ENCODE measurements around the gene LSAMP. TPM values are rescaled to one million over a fixed set of nuclear protein-coding genes. Genes with fewer than 3 reads are reported as not detected.

The LSAMP gene
- total and polyA plus RNA-seq, 2 of the 13 experiments (the other 11 are each of a cell fraction or from before 2014, with no cell fraction given) = not detected

- no peak for TF ChIP-seq SOX6 (IDR thresholded peaks at IDR 0.05)
- TF ChIP-seq SOX6 (CRISPR knock-in tag; IDR thresholded peaks at IDR 0.05) = 0 out of 2 replicates have a peak, but pooled peaks have one; percentile 24
- TF ChIP-seq HCFC1 (IDR thresholded peaks at IDR 0.05; ENCODE audit: low read depth, low read length) = no peak
- peak; percentile 83 for TF ChIP-seq HHEX (CRISPR knock-in tag; IDR thresholded peaks at IDR 0.05)
- peak; percentile 42; the same call in 1 of the 2 replicates for TF ChIP-seq CEBPB (IDR thresholded peaks at IDR 0.05; ENCODE audit: borderline replicate concordance, low read depth, low read length)
- 0 out of 2 replicates have a peak, but pooled peaks have one; percentile 8 for TF ChIP-seq CEBPG (CRISPR knock-in tag; IDR thresholded peaks at IDR 0.05)
- TF ChIP-seq ZNF749 (CRISPR knock-in tag; IDR thresholded peaks at IDR 0.05; ENCODE audit: borderline replicate concordance) = no peak
- TF ChIP-seq, protein P1, sequence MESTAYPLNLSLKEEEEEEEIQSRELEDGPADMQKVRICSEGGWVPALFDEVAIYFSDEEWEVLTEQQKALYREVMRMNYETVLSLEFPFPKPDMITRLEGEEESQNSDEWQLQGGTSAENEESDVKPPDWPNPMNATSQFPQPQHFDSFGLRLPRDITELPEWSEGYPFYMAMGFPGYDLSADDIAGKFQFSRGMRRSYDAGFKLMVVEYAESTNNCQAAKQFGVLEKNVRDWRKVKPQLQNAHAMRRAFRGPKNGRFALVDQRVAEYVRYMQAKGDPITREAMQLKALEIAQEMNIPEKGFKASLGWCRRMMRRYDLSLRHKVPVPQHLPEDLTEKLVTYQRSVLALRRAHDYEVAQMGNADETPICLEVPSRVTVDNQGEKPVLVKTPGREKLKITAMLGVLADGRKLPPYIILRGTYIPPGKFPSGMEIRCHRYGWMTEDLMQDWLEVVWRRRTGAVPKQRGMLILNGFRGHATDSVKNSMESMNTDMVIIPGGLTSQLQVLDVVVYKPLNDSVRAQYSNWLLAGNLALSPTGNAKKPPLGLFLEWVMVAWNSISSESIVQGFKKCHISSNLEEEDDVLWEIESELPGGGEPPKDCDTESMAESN (CRISPR knock-in tag; conservative IDR thresholded peaks at IDR 0.05) = no peak
These were observed 296.1 kb downstream of the LSAMP start (continued) for GRCh38 chr3:116148881-116149851.

- DNase-seq (ENCODE audit: low spot score) (no peak), FAIRE-seq (no peak), ATAC-seq (no peak)
- no peaks in the 10 kb centered on the region for H4K20me1 ChIP-seq (ENCODE audit: insufficient read depth, low read length)
- WGBS (ENCODE audit: low lambda C conversion rate) = 2% methylated on average over 1 of the region's 1 CpG
- H3K4me2 ChIP-seq (ENCODE audit: low read depth, low read length) = no peak overlapping the region
- in situ Hi-C loops (cut with HindIII; ENCODE audit: extremely low pct_ligation_motif_present, low pct_unique_long_range_greater_than_20kb) = no loop called here
- H3K79me2 ChIP-seq (ENCODE audit: insufficient read depth, low read length) = no peaks in the 10 kb centered on the region
- H2AFZ ChIP-seq (ENCODE audit: low read length) = no peak overlapping the region
- no peak overlapping the region for H3K9ac ChIP-seq (ENCODE audit: insufficient read depth, low read depth, low read length)
- no peaks in the 10 kb centered on the region for H3K27me3 ChIP-seq (ENCODE audit: control insufficient read depth in 1 of 2, insufficient read depth in 2 of 2, low read length in 2 of 2)
- CTCF ChIA-PET (ENCODE audit: low intra/inter-chr PET ratio, low total read pairs) = no interaction called here
- intact Hi-C loops (cut with micrococcal nuclease; ENCODE audit: unreplicated experiment) = no loop called here
- no peaks in the 10 kb centered on the region for H3K36me3 ChIP-seq (replicated peaks in 1 of 2; ENCODE audit: control insufficient read depth in 1 of 2, insufficient read depth in 2 of 2, low read length in 2 of 2)
- no peak overlapping the region for H3K4me3 ChIP-seq (replicated peaks in 1 of 3; ENCODE audit: insufficient read depth in 1 of 3, low read depth in 2 of 3, low read length in 3 of 3)
- BruUV-seq (replicated peaks) = no TSS peak
- no peaks in the 10 kb centered on the region for H3K4me1 ChIP-seq (ENCODE audit: insufficient read depth, low read length)
- POLR2A ChIA-PET = no interaction called here
- no peak overlapping the region for H3K27ac ChIP-seq (ENCODE audit: extremely low read length, insufficient read depth, low read length)
- H3K9me3 ChIP-seq (ENCODE audit: low read length) = peaks cover 4% of the 10 kb centered on the region; the same call in 1 of the 2 replicates
- TF ChIP-seq AHDC1 (CRISPR knock-in tag; IDR thresholded peaks at IDR 0.05; ENCODE audit: borderline replicate concordance) (no peak), SIX4 (CRISPR knock-in tag; IDR thresholded peaks at IDR 0.05) (no peak), ZNF225 (CRISPR knock-in tag; IDR thresholded peaks at IDR 0.05) (no peak), GTF2F1 (IDR thresholded peaks at IDR 0.05; ENCODE audit: low read length) (no peak), FOXM1 (CRISPR knock-in tag; IDR thresholded peaks at IDR 0.05) (no peak)
- TF ChIP-seq, protein P2, sequence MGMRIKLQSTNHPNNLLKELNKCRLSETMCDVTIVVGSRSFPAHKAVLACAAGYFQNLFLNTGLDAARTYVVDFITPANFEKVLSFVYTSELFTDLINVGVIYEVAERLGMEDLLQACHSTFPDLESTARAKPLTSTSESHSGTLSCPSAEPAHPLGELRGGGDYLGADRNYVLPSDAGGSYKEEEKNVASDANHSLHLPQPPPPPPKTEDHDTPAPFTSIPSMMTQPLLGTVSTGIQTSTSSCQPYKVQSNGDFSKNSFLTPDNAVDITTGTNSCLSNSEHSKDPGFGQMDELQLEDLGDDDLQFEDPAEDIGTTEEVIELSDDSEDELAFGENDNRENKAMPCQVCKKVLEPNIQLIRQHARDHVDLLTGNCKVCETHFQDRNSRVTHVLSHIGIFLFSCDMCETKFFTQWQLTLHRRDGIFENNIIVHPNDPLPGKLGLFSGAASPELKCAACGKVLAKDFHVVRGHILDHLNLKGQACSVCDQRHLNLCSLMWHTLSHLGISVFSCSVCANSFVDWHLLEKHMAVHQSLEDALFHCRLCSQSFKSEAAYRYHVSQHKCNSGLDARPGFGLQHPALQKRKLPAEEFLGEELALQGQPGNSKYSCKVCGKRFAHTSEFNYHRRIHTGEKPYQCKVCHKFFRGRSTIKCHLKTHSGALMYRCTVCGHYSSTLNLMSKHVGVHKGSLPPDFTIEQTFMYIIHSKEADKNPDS (CRISPR knock-in tag; IDR thresholded peaks at IDR 0.05) = no peak
These were observed 299.7 kb downstream of the LSAMP start for GRCh38 chr3:116145613-116146012.

All from HepG2 (cell line).